HG02678 (cell line): ENCODE measurements around the gene VGLL4.

ENCODE experiments used
- ATAC-seq: cut with Tn5 transposase; IDR thresholded peaks from one replicate; pipeline ENCODE4 v1.9.1; 2021; ENCODE audit warnings: mild to moderate bottlenecking, moderate library complexity; ENCODE audit not compliant: unreplicated experiment

The VGLL4 gene

GRCh38 chr3:11553436-11554235 lies 90.1 kb downstream of the VGLL4 start:
- no peak for ATAC-seq

- ATAC-seq, result no peak
Observed at GRCh38 chr3:11552289-11553264, 91.1 kb downstream of the VGLL4 start.

DNA sequence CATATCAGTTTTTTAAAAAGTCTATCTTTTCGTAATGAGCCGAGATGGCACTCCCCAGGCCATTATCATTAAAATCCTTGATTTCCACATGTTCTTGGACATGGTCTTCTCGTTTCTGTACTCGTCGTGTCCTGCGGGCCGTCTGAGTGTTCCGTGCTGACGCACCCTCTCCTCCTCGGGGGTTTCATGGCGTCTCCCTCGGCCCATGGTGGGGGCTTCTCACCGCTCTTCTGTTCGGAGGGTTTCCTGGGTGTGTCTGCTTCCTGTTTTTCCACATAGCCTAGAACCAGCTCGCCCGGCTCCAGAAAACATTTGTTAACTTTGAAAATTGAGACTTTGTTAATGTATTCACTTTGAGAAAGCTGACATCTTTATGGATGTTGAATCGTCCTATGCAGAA lies 92.7 kb downstream of the VGLL4 start:
- ATAC-seq, result no peak

GRCh38 chr3:11549580-11550140 lies 94.1 kb downstream of the VGLL4 start:
- ATAC-seq, result no peak

GRCh38 chr3:11548721-11549131 lies 95.0 kb downstream of the VGLL4 start:
- ATAC-seq, result no peak

GRCh38 chr3:11547498-11547897 lies 96.2 kb downstream of the VGLL4 start:
- ATAC-seq, result no peak

DNA sequence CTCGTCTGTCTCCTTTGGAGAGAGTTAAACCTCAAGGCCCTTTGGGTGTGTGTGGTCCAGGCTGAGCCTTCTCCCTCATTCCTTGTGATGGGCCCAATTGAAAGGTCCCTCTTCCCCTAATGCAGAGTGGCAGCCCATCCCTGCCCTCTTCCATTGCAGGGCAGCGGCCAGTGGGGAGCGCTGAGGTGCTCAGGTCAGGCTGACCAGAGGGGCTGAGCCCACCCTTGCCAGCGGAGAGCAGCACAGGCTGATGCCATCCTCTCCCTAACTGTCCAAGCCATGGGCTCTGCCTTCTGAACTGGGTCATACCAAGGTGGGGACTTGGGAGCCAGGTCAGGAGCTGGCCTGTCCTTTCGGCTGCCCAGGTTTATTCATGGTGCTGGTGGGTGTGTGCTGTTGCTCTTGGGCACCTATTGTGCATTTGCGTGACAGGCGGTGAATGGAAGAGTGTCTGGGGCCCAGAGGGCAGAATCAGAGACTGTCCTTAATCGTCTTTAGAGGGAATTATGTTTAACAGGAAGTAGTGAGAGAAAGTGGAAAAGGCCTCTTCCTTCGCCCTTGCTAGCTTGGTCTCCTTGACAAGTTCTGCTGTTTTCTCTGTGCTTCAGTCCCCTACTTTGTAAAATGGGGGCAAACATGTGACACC lies 96.9 kb downstream of the VGLL4 start:
- no peak for ATAC-seq

DNA sequence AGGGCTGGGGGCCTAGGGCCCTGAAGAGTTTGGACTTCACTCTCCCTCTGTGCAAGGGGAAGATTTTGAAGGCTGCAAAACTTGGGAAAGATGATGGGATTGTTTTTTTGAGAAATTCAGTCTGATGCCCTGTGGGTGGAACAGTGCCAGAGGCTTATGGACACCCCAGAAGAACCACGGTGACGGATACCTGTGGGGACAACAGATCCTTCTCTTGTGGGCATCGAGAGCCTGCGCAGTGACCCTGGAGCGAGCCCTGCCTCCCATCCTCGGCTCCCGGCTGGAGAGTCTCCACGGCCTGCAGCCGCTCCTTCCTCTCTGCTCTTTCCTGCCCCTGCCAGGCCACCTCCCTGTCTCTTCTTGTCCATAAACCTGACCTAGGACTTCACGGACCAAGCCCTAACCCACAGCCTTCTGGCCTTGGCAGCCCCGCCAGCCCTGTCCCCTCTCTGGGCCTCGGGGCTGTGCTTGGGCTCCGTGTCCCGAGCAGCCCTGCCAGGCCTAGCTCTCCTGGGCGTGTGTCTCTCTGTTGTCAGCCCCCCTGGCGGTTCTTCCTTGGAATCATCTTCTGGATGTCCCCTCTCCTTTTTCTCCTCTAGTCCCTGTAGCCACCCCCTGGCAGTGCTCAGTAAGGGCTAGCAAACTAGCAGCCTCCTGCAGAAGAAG lies 98.4 kb downstream of the VGLL4 start:
- ATAC-seq, result no peak

GRCh38 chr3:11544412-11545181 lies 99.1 kb downstream of the VGLL4 start:
- no peak for ATAC-seq

DNA sequence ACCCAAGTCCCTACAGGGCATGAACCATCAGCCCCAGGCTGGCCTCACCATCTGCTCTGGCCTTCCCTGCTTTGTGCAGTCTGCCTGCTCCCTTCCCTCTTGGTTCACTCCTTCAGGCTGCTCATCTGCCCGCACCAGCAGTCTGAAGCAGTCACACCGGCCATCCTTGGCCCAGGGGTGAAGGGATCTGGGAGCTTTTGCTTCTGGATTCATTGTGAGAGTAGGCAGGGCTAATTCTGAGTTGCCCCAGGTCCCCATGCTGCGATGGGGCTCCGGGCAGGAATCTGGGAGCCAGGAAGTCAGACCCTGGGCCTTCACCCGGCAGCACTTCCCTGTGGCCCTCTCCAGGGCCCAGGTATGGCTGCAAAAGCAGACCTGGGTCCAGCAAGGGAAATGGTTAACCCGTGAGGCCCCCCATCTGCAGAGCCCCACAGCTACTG lies 99.7 kb downstream of the VGLL4 start:
- ATAC-seq, result no peak

DNA sequence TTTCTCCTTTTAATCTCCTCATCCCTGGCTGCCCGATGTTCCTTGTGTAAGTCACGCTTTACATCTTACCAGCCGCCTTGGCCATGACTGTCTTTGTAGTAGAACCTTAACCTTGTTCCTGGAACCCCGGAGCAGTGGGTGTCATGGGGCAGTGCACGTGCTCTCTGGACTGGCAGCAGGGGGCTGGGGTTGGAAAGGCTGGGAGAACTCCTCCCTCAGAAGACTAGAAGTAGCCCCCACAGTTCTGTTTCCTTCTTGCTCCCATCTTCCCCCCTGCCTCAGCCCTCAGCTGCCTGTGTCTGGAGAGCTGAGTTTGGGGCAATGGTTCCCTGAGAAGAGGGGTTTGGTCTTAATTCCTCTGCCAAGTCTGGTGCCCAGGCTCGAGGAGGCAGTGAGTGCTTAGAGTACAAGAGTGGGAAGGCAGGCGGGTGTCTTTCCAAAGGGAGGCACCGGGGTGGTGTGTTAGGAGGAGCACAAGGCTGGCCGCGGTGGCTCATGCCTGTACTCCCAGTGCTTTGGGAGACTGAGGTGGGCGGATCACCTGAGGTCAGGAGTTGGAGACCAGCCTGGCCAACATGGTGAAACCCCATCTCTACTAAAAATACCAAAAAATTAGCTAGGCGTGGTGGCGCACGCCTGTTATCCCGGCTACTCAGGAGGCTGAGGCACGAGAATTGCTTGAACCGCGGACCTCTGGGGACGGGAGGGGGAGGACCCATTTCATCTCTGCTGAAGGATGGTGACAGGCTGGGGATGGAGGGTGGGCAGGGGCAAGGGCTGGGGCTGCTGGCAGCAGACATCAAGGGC lies 100.4 kb downstream of the VGLL4 start:
- ATAC-seq, result no peak

DNA sequence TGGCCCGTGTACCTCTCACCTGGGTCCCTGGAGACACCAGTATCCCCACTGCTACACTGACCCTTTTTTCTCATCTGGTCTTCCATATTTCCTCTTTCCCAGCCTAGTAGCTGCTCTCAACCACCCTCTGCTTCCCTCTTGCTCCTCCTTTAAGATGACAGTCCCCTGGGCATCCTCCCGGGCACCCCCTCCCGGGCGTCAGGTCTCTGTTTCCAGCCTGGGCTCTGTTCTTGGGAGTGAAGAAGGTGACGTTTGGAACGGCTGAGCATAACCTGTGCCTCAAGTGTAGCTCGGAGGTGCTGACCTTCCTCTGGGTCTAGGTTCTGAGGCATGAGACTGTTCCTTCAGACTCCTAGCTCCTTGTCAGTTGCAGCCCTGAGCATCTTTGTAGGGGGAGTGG lies 101.2 kb downstream of the VGLL4 start:
- ATAC-seq, result no peak

DNA sequence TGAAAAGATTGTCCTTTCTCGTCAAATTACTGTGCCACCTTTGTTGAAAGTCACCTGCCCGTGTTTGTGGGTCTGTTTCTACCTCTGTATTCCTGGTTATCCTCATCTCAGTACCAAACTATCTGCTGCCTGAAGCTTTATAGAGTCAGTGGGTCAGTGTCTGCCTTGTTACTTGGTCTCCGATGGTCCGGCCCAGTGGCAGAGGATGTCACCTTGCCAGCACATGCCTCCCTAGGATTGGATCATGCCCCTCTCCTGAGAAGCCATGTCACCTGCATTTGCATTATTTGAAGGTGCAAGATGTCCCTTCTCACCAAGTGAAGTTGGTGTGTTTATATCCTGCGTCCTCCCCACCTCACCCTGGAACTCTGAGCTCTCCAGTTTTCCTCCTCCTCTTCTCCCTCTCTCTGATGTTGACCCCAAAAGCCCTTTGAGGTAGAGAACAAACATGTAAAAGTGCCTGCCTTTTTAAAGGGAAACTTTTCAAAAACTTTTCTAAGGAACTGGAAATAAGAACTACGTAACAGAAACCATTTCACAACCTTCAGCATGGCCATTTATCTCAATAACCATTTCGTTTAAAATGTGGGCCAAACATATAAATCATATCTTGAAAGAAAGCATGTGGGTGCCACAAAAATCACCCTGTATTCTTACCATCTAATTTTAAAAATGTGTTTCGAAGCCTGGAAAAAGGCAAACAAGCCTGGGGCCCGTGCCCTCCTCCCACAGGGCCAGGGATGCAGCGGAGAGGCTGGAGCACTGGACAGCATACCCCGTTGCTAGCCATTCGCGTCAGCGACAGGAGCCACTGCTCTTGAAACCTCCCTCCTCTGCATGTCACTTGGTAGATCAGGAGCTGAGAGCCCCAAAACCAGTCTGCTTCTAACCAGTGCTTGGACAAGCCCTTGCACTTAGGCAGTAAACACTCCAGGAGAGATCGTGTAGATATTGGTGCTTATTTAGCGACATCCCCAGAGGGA lies 102.1 kb downstream of the VGLL4 start:
- ATAC-seq, result no peak

DNA sequence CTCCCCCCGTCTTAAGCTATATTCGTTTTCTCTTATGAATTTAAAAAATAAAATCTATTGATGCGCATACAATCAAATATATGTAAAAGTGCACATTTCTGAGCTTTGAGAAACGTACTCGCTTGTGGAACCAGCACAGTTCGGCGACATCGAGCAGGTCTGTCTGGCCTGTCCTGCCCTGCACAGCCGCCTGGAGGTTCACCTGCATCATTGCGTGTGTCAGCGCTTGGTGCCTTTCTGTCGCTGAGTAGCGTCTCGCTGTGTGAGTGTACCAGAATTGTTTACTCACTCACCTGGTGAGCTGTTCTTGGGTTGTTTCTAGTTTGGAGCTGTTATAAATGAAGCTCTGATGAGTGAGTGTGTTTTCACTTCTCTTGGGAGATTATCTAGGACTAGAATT lies 104.0 kb downstream of the VGLL4 start:
- ATAC-seq, result no peak

DNA sequence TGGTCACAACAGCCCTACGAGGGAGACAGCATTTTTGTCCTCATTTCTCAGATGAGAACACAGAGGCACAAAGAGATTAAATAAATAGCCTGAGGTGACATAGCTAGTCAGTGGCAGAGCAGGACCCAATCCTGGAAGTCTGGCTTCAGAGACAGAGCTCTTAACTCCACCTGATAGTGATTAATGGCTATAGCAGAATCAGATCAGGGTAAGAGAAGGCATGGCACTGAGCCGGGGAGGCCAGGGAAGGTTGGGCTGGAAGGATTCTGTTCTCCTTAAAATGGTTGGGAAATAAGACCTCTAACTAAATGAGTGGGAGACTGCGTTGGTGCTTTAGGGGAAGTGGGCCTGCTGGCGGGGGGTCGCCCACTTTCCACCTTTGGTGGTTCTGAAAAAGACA lies 104.5 kb downstream of the VGLL4 start:
- no peak for ATAC-seq

DNA sequence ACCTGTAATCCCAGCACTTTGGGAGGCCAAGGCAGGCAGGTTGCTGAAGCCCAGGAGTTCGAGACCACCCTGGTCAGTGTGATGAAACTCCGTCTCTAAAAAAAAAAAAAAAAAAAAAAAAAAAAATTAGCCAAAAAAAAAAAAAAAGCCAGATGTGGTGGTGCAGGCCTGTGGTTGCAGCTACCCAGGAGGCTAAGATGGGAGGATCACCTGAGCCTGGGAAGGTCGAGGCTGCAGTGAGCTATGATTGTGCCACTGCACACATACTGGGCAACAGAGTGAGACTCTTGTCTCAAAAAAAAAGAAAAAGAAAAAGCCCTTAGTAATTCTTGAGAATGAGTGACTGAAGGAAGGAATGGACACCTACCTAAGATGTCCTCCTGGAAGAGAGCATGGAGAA lies 105.1 kb downstream of the VGLL4 start:
- no peak for ATAC-seq

GRCh38 chr3:11536936-11537612 lies 106.6 kb downstream of the VGLL4 start:
- ATAC-seq, result no peak
